Skeletal muscle tissue (tissue), 4 donors: Measurements from ENCODE around the gene FDX2. TPM values are rescaled to one million over a fixed set of nuclear protein-coding genes. Genes with fewer than 3 reads are reported as not detected.
A peak's percentile ranks its signal among the peaks of the same experiment; 100 is the strongest.

Source experiments
- H3K27ac ChIP-seq: one replicate; pipeline ENCODE4 v1.7.0; 2013; ENCODE audit warnings: mild to moderate bottlenecking, low read depth, low read length, inconsistent platforms
- H3K27me3 ChIP-seq, 3 donors: one replicate each; pipeline ENCODE4 v1.7.0; 2013; ENCODE audit warnings: low read length in 3 of 3; ENCODE audit not compliant: control insufficient read depth in 3 of 3, insufficient read depth in 3 of 3
- H3K36me3 ChIP-seq, 3 donors: one replicate each; pipeline ENCODE4 v1.7.0; 2013; ENCODE audit warnings: low read length in 3 of 3; ENCODE audit not compliant: control insufficient read depth in 3 of 3, insufficient read depth in 3 of 3
- H3K4me1 ChIP-seq, 3 donors: one replicate each; pipeline ENCODE4 v1.7.0; 2013; ENCODE audit warnings: low read length in 3 of 3, mild to moderate bottlenecking in 3 of 3; ENCODE audit not compliant: control insufficient read depth in 3 of 3, insufficient read depth in 3 of 3
- H3K4me3 ChIP-seq, 3 donors: one replicate each; pipeline ENCODE4 v1.7.0; 2013; ENCODE audit warnings: low read length in 3 of 3
- H3K9ac ChIP-seq, 3 donors: one replicate each; pipeline ENCODE4 v1.7.0; 2013; ENCODE audit warnings: low read length in 3 of 3, mild to moderate bottlenecking in 3 of 3, moderate library complexity in 2 of 3, low read depth in 1 of 3
- H3K9me3 ChIP-seq, 3 donors: one replicate each; pipeline ENCODE4 v1.7.0; 2013; ENCODE audit warnings: low read length in 3 of 3; ENCODE audit not compliant: control insufficient read depth in 3 of 3
- total RNA-seq: library from RNA; depleted of rRNA; stranded (reverse); fragments of >200 nt; gene quantifications from one replicate; pipeline ENCODE4 v1.2.3, GENCODE V29; 2014
- donor health status: Osteomylitis.

FDX2 gene
- total RNA-seq, 1 donor from 2014 or later: 5.7 TPM

- Histone ChIP-seq H3K27me3 (peaks cover 0 to 8% (median 7%) of the 10 kb centered on the region in 3 donors), H3K27ac (no peak overlapping the region), H3K9me3 (no peaks in the 10 kb centered on the region), H3K9ac (no peak overlapping the region), H3K4me3 (no peak overlapping the region), H3K36me3 (peaks cover 0 to 5% (median 3%) of the 10 kb centered on the region in 3 donors), H3K4me1 (no peaks in the 10 kb centered on the region)
Observed at GRCh38 chr19:10305139-10305806, 10.5 kb downstream of the FDX2 start.

GRCh38 chr19:10299545-10300458, 16.0 kb downstream of the FDX2 start:
- H3K27me3 ChIP-seq: peaks cover 21 to 38% (median 37%) of the 10 kb centered on the region in 3 donors

GRCh38 chr19:10295847-10296591, 19.8 kb downstream of the FDX2 start:
- H3K9me3 ChIP-seq: no peaks in the 10 kb centered on the region
- H3K4me3 ChIP-seq: peak overlapping the region in 2 of 3 donors; percentile 32 to 35
- peaks cover 25 to 41% (median 30%) of the 10 kb centered on the region in 3 donors for H3K4me1 ChIP-seq
- H3K36me3 ChIP-seq: no peaks in the 10 kb centered on the region
- H3K9ac ChIP-seq: no peak overlapping the region
- H3K27ac ChIP-seq: no peak overlapping the region
- H3K27me3 ChIP-seq: peaks cover 58 to 68% (median 68%) of the 10 kb centered on the region in 3 donors

More at GRCh38 chr19:10299545-10300458, 16.0 kb downstream of the FDX2 start:
- Histone ChIP-seq H3K27ac (no peak overlapping the region), H3K4me3 (no peak overlapping the region), H3K9me3 (no peaks in the 10 kb centered on the region), H3K36me3 (no peaks in the 10 kb centered on the region), H3K4me1 (peaks cover 5 to 14% (median 8%) of the 10 kb centered on the region in 3 donors), H3K9ac (no peak overlapping the region)

GRCh38 chr19:10295305-10295846, 20.4 kb downstream of the FDX2 start:
- H3K36me3 ChIP-seq: no peaks in the 10 kb centered on the region
- H3K27ac ChIP-seq: no peak overlapping the region
- no peaks in the 10 kb centered on the region for H3K9me3 ChIP-seq
- peak overlapping the region in 2 of 3 donors; percentile 32 to 35 for H3K4me3 ChIP-seq
- no peak overlapping the region for H3K9ac ChIP-seq
- peaks cover 65 to 74% (median 74%) of the 10 kb centered on the region in 3 donors for H3K27me3 ChIP-seq
- H3K4me1 ChIP-seq: peaks cover 31 to 48% (median 37%) of the 10 kb centered on the region in 3 donors

GRCh38 chr19:10294368-10294697, 21.5 kb downstream of the FDX2 start:
- Histone ChIP-seq H3K4me3 (no peak overlapping the region), H3K27ac (no peak overlapping the region), H3K4me1 (peaks cover 35 to 56% (median 47%) of the 10 kb centered on the region in 3 donors), H3K9ac (no peak overlapping the region), H3K9me3 (no peaks in the 10 kb centered on the region), H3K27me3 (peaks cover 67 to 77% (median 74%) of the 10 kb centered on the region in 3 donors), H3K36me3 (no peaks in the 10 kb centered on the region)

- peak overlapping the region in 1 of 3 donors; percentile 16 for H3K9ac ChIP-seq
- no peaks in the 10 kb centered on the region for H3K36me3 ChIP-seq
- no peaks in the 10 kb centered on the region for H3K9me3 ChIP-seq
- H3K4me1 ChIP-seq: peaks cover 41 to 62% (median 52%) of the 10 kb centered on the region in 3 donors
- no peak overlapping the region for H3K4me3 ChIP-seq
- H3K27ac ChIP-seq: no peak overlapping the region
- H3K27me3 ChIP-seq: peaks cover 73 to 81% (median 79%) of the 10 kb centered on the region in 3 donors
Observed at GRCh38 chr19:10293637-10294367, 22.0 kb downstream of the FDX2 start.

- peaks cover 81 to 87% (median 85%) of the 10 kb centered on the region in 3 donors for H3K27me3 ChIP-seq
Observed at GRCh38 chr19:10292789-10293636, 22.8 kb downstream of the FDX2 start.

GRCh38 chr19:10292206-10292788, 23.5 kb downstream of the FDX2 start:
- no peak overlapping the region for H3K27ac ChIP-seq
- peaks cover 88 to 94% (median 93%) of the 10 kb centered on the region in 3 donors for H3K27me3 ChIP-seq
- peaks cover 47 to 63% (median 54%) of the 10 kb centered on the region in 3 donors for H3K4me1 ChIP-seq
- H3K36me3 ChIP-seq: no peaks in the 10 kb centered on the region
- no peak overlapping the region for H3K9ac ChIP-seq
- H3K9me3 ChIP-seq: no peaks in the 10 kb centered on the region
- H3K4me3 ChIP-seq: peak overlapping the region in 2 of 3 donors; percentile 59 to 64

More at GRCh38 chr19:10292789-10293636, 22.8 kb downstream of the FDX2 start:
- peak overlapping the region in 2 of 3 donors; percentile 59 to 64 for H3K4me3 ChIP-seq
- peaks cover 43 to 63% (median 54%) of the 10 kb centered on the region in 3 donors for H3K4me1 ChIP-seq
- H3K27ac ChIP-seq: no peak overlapping the region
- peak overlapping the region in 1 of 3 donors; percentile 16 for H3K9ac ChIP-seq
- no peaks in the 10 kb centered on the region for H3K36me3 ChIP-seq
- H3K9me3 ChIP-seq: no peaks in the 10 kb centered on the region
